Astrocyte of the hippocampus (primary cell): ENCODE data around the gene JRKL.

Source experiments
- DNase-seq: peaks from one replicate; pipeline ENCODE4 v3.0.0; 2011; ENCODE audit warnings: low read depth, low spot score

JRKL gene

GRCh38 chr11:96389720-96390487 is at the start of gene JRKL, which contains the start of gene CCDC82:
JRKL (plus strand) TSS chr11:96390013; CDS start chr11:96390650, 637 bp downstream.
CCDC82 (minus strand) TSS chr11:96389912; CDS start chr11:96384747, 5,165 bp downstream.
- DNase-seq = peak; percentile 99

- DNase-seq = peak; percentile 21
Observed at GRCh38 chr11:96340555-96340885, 49.3 kb upstream of the JRKL start.

- peak; percentile 70 for DNase-seq
Observed at GRCh38 chr11:96341211-96342013, 48.4 kb upstream of the JRKL start.

- DNase-seq = no peak
Observed at GRCh38 chr11:96342014-96342960, 47.5 kb upstream of the JRKL start.

- DNase-seq = peak; percentile 98
Observed at GRCh38 chr11:96342961-96343711, 46.7 kb upstream of the JRKL start, which contains the start of gene MAML2. MAML2 (minus strand) TSS chr11:96343195; CDS start chr11:96341895, 1,300 bp downstream.

GRCh38 chr11:96356848-96357247 is 33.0 kb upstream of the JRKL start:
- no peak for DNase-seq

- DNase-seq = no peak
Observed at GRCh38 chr11:96357794-96358193, 32.0 kb upstream of the JRKL start.

GRCh38 chr11:96358321-96358720 is 31.5 kb upstream of the JRKL start:
- DNase-seq = no peak

- DNase-seq = no peak
Observed at GRCh38 chr11:96361778-96362177, 28.0 kb upstream of the JRKL start.

- DNase-seq = no peak
Observed at GRCh38 chr11:96365493-96365892, 24.3 kb upstream of the JRKL start.

GRCh38 chr11:96366024-96366423 is 23.8 kb upstream of the JRKL start:
- DNase-seq = no peak

GRCh38 chr11:96367342-96367741 is 22.5 kb upstream of the JRKL start:
- no peak for DNase-seq

GRCh38 chr11:96373826-96374225 is 16.0 kb upstream of the JRKL start:
- no peak for DNase-seq

- DNase-seq = no peak
Observed at GRCh38 chr11:96376796-96377195, 13.0 kb upstream of the JRKL start.

GRCh38 chr11:96384156-96384555 is 5.7 kb upstream of the JRKL start:
- DNase-seq = no peak

- no peak for DNase-seq
Observed at GRCh38 chr11:96385187-96385586, 4.6 kb upstream of the JRKL start.

- DNase-seq = no peak
Observed at GRCh38 chr11:96388891-96389719, 708 bp upstream of the JRKL start.

GRCh38 chr11:96390488-96390792 is 627 bp downstream of the JRKL start:
- DNase-seq = no peak

- peak; percentile 8 for DNase-seq
Observed at GRCh38 chr11:96391698-96392307, 2.0 kb downstream of the JRKL start.
